ENCODE measurements around the gene LARGE2. TPM values are rescaled to one million over a fixed set of nuclear protein-coding genes. Genes with fewer than 3 reads are reported as not detected.
A peak's percentile ranks its signal among the peaks of the same experiment; 100 is the strongest.

Gene LARGE2
- total and polyA plus RNA-seq, 2 of the 13 experiments (the other 11 are each of a cell fraction or from before 2014, with no cell fraction given) = 8.5 to 21.6 TPM

GRCh38 chr11:45917623-45918330 lies 4.7 kb upstream of the LARGE2 start, which contains the start of gene PEX16:
PEX16 (minus strand) TSS chr11:45917877; CDS start chr11:45917811, 66 bp downstream.
- Histone ChIP-seq H3K27me3 (ENCODE audit: control insufficient read depth in 1 of 2, insufficient read depth in 2 of 2, low read length in 2 of 2) (peaks cover 0 to 1% of the 10 kb centered on the region in 2 experiments; a peak in 1 of 5 replicates), H3K79me2 (ENCODE audit: insufficient read depth, low read length) (peaks cover 12% of the 10 kb centered on the region), H3K9me3 (ENCODE audit: low read length) (no peaks in the 10 kb centered on the region), H3K36me3 (replicated peaks in 1 of 2; ENCODE audit: control insufficient read depth in 1 of 2, insufficient read depth in 2 of 2, low read length in 2 of 2) (peaks cover 8 to 23% of the 10 kb centered on the region in 2 experiments; a peak in 3 of 5 replicates), H3K4me1 (ENCODE audit: insufficient read depth, low read length) (peaks cover 41% of the 10 kb centered on the region), H2AFZ (ENCODE audit: low read length) (peak within 1 kb of the TSS; percentile 82), H4K20me1 (ENCODE audit: insufficient read depth, low read length) (no peaks in the 10 kb centered on the region), H3K4me2 (ENCODE audit: low read depth, low read length) (peak within 1 kb of the TSS; percentile 91), H3K9ac (ENCODE audit: insufficient read depth, low read depth, low read length) (peak within 1 kb of the TSS; percentile 73), H3K27ac (ENCODE audit: extremely low read length, insufficient read depth, low read length) (peak within 1 kb of the TSS; percentile 88), H3K4me3 (replicated peaks in 1 of 3; ENCODE audit: insufficient read depth in 1 of 3, low read depth in 2 of 3, low read length in 3 of 3) (peak within 1 kb of the TSS; percentile 82 to 94 (median 90))
- peak; percentile 95 for DNase-seq (ENCODE audit: low spot score)
- in situ Hi-C loops (cut with HindIII; ENCODE audit: extremely low pct_ligation_motif_present, low pct_unique_long_range_greater_than_20kb) = no loop called here
- POLR2A ChIA-PET = interaction anchor here (1.0 to 2.0 kb wide), 9 partner anchors 9 to 325 kb away, joined by 3 to 19 read pairs (median 7); partner anchors contain the start of gene CRY2
- under 1% methylated on average over 21 of the region's 45 CpGs for WGBS (ENCODE audit: low lambda C conversion rate)
- CTCF ChIA-PET (ENCODE audit: low intra/inter-chr PET ratio, low total read pairs) = no interaction called here
- peak; percentile 70 for FAIRE-seq
- intact Hi-C loops (cut with micrococcal nuclease; ENCODE audit: unreplicated experiment) = loop anchor here (1.0 kb wide), 1 partner anchor 30 kb away; no protein-coding TSS in a partner anchor
- BruUV-seq (replicated peaks) = TSS peak; percentile 42
- peak; percentile 75 for ATAC-seq
- no peak for TF ChIP-seq NR3C1 (CRISPR knock-in tag; IDR thresholded peaks at IDR 0.05)
- TF ChIP-seq HOXA9 (CRISPR knock-in tag; IDR thresholded peaks at IDR 0.05; ENCODE audit: borderline replicate concordance) = no peak
- TF ChIP-seq TRIM24 (CRISPR knock-in tag; IDR thresholded peaks at IDR 0.05) = no peak
- no peak for TF ChIP-seq ZNF33A (CRISPR knock-in tag; IDR thresholded peaks at IDR 0.05; ENCODE audit: borderline replicate concordance)
- TF ChIP-seq SMAD3 (CRISPR knock-in tag; IDR thresholded peaks at IDR 0.05) = peak; percentile 64; the same call in 1 of the 2 replicates
- TF ChIP-seq XRCC5 (optimal IDR thresholded peaks at IDR 0.05; ENCODE audit: low read length) = peak; percentile 99
- TF ChIP-seq ZNF124 (CRISPR knock-in tag; IDR thresholded peaks at IDR 0.05) = no peak
- 0 out of 2 replicates have a peak, but pooled peaks have one; percentile 73 for TF ChIP-seq ZNF761 (CRISPR knock-in tag; conservative IDR thresholded peaks at IDR 0.05)
- TF ChIP-seq GLMP (CRISPR knock-in tag; IDR thresholded peaks at IDR 0.05; ENCODE audit: borderline replicate concordance) = no peak
- peak; percentile 93 for TF ChIP-seq PHF20 (CRISPR knock-in tag; IDR thresholded peaks at IDR 0.05)
- peak; percentile 85 for TF ChIP-seq MXD4 (CRISPR knock-in tag; IDR thresholded peaks at IDR 0.05)
- TF ChIP-seq HNF4G (IDR thresholded peaks at IDR 0.05; ENCODE audit: borderline replicate concordance, low read depth, low read length) = 0 out of 2 replicates have a peak, but pooled peaks have one; percentile 42
- no peak for TF ChIP-seq HNF4G (CRISPR knock-in tag; IDR thresholded peaks at IDR 0.05; ENCODE audit: borderline replicate concordance, low read depth)
- no peak for TF ChIP-seq ZNF441 (CRISPR knock-in tag; IDR thresholded peaks at IDR 0.05; ENCODE audit: borderline replicate concordance)
- peak; percentile 94 for TF ChIP-seq GABPA (IDR thresholded peaks at IDR 0.05; ENCODE audit: low read depth, low read length)
- TF ChIP-seq GABPA (CRISPR knock-in tag; IDR thresholded peaks at IDR 0.05; ENCODE audit: low read depth) = peak; percentile 98
- no peak for TF ChIP-seq HNF1A (IDR thresholded peaks at IDR 0.05; ENCODE audit: low read depth)
- peak; percentile 54; the same call in 1 of the 2 replicates for TF ChIP-seq HNF1A (CRISPR knock-in tag; IDR thresholded peaks at IDR 0.05; ENCODE audit: borderline replicate concordance)
- TF ChIP-seq BORCS8-MEF2B (CRISPR knock-in tag; IDR thresholded peaks at IDR 0.05) = peak; percentile 81

All from HepG2 (cell line).